ENCODE measurements around the gene LMOD1. TPM values are rescaled to one million over a fixed set of nuclear protein-coding genes. Genes with fewer than 3 reads are reported as not detected.

Gene LMOD1
- polyA plus RNA-seq, 1 experiment, result 41.1 TPM

DNA sequence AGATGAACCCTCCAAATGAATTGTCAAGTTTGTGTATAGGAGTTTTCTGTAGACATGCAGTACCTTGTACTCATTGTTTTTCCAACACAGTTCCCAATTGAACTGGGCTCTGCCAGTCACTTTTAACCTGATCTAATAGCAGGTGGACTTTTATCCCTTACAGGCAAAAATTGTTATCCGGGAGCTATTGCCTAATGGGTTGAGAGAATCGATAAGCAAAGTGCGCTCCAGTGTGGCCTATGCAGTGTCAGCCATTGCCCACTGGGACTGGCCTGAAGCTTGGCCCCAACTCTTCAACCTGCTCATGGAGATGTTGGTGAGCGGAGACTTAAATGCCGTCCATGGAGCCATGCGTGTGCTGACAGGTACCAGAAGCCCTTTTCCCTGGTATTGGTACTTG is 98.1 kb downstream of the LMOD1 start:
- H3K9me3 ChIP-seq (ENCODE audit: control insufficient read depth, insufficient read depth, low read length), result no peaks in the 10 kb centered on the region
- no peak overlapping the region for H3K4me3 ChIP-seq (ENCODE audit: low read depth, low read length)
- no peak overlapping the region for H3K27ac ChIP-seq (ENCODE audit: low read depth, low read length)
- ChIA-PET POLR2A (no interaction called here), CTCF (interaction anchor here (0.6 to 1.9 kb wide), 4 partner anchors 14 to 151 kb away, joined by 3 to 6 read pairs (median 4); partner anchors contain the start of gene IPO9)
- H3K27me3 ChIP-seq (ENCODE audit: control insufficient read depth, insufficient read depth, low read length), result no peaks in the 10 kb centered on the region
- no peak for DNase-seq (ENCODE audit: low read depth, low spot score)
- TF ChIP-seq, protein P1, sequence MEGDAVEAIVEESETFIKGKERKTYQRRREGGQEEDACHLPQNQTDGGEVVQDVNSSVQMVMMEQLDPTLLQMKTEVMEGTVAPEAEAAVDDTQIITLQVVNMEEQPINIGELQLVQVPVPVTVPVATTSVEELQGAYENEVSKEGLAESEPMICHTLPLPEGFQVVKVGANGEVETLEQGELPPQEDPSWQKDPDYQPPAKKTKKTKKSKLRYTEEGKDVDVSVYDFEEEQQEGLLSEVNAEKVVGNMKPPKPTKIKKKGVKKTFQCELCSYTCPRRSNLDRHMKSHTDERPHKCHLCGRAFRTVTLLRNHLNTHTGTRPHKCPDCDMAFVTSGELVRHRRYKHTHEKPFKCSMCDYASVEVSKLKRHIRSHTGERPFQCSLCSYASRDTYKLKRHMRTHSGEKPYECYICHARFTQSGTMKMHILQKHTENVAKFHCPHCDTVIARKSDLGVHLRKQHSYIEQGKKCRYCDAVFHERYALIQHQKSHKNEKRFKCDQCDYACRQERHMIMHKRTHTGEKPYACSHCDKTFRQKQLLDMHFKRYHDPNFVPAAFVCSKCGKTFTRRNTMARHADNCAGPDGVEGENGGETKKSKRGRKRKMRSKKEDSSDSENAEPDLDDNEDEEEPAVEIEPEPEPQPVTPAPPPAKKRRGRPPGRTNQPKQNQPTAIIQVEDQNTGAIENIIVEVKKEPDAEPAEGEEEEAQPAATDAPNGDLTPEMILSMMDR (IDR thresholded peaks at IDR 0.05; ENCODE audit: low read depth, low read length), result no peak

DNA sequence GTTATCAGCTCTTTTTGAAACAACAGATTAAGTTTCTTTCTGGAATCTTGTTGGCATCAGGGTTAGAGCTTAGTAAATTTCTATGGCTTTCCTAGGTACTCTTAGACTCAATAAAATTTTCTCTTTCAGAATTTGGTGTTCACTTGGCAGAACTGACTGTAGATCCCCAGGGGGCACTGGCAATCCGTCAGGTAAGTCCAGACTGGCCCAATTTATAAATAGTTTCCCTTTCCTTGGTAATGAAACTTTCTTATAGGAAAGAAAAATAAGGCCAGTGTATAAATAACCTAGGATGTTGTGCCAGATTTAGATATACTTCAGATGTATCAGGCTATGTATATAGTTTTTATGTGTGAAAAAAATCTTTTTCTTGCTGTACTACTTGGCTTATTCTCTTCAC is 99.2 kb downstream of the LMOD1 start:
- Histone ChIP-seq H3K27ac (ENCODE audit: low read depth, low read length) (no peak overlapping the region), H3K9me3 (ENCODE audit: control insufficient read depth, insufficient read depth, low read length) (no peaks in the 10 kb centered on the region), H3K4me3 (ENCODE audit: low read depth, low read length) (no peak overlapping the region), H3K27me3 (ENCODE audit: control insufficient read depth, insufficient read depth, low read length) (no peaks in the 10 kb centered on the region)
- TF ChIP-seq, protein P1 (IDR thresholded peaks at IDR 0.05; ENCODE audit: low read depth, low read length), result no peak
- CTCF ChIA-PET, result interaction anchor here (0.6 to 1.9 kb wide), 5 partner anchors 13 to 138 kb away, joined by 3 to 6 read pairs (median 4); partner anchors contain the start of gene IPO9
- no peak for DNase-seq (ENCODE audit: low read depth, low spot score)
- POLR2A ChIA-PET, result no interaction called here

Small RNA genes within 50 kb of the gene (small RNA-seq; reads per million reads assigned to genes)
- gene MIR6739 (ENCODE audit: insufficient read length, low read depth) (not detected), gene RF00156 (ENCODE audit: insufficient read length, low read depth) (not detected)

Other genes with a start within 250 kb of the LMOD1 start
- 55.5 and 57.9 TPM in 2 replicates for gene IPO9, start 117.4 kb downstream of the LMOD1 start, polyA plus RNA-seq (2011; rRNA removed)
- 24.4 and 36.4 TPM in 2 replicates for gene SHISA4, start 57.6 kb downstream of the LMOD1 start, polyA plus RNA-seq (2011; rRNA removed)
- gene TIMM17A, start 9.0 kb upstream of the LMOD1 start, polyA plus RNA-seq (2011; rRNA removed), result 75.2 and 104 TPM in 2 replicates
- 86.8 and 89.0 TPM in 2 replicates for gene RNPEP, start 36.1 kb upstream of the LMOD1 start, polyA plus RNA-seq (2011; rRNA removed)
- gene ELF3, start 64.0 kb upstream of the LMOD1 start, polyA plus RNA-seq (2011; rRNA removed), result 0.12 and 0.72 TPM in 2 replicates
- not detected in 2 replicates for gene GPR37L1, start 176.4 kb upstream of the LMOD1 start, polyA plus RNA-seq (2011; rRNA removed)
- gene ARL8A, start 198.2 kb upstream of the LMOD1 start, polyA plus RNA-seq (2011; rRNA removed), result 50.9 and 58.0 TPM in 2 replicates
- not detected in 2 replicates for gene PTPN7, start 214.1 kb upstream of the LMOD1 start, polyA plus RNA-seq (2011; rRNA removed)
- not detected in 2 replicates for gene LGR6, start 247.3 kb upstream of the LMOD1 start, polyA plus RNA-seq (2011; rRNA removed)

All from AG04450 (cell line).